ENCODE results near the gene ETV6. TPM values are rescaled to one million over a fixed set of nuclear protein-coding genes. Genes with fewer than 3 reads are reported as not detected.

Gene ETV6
- total RNA-seq, result 5.1 and 5.7 TPM in 2 replicates

DNA sequence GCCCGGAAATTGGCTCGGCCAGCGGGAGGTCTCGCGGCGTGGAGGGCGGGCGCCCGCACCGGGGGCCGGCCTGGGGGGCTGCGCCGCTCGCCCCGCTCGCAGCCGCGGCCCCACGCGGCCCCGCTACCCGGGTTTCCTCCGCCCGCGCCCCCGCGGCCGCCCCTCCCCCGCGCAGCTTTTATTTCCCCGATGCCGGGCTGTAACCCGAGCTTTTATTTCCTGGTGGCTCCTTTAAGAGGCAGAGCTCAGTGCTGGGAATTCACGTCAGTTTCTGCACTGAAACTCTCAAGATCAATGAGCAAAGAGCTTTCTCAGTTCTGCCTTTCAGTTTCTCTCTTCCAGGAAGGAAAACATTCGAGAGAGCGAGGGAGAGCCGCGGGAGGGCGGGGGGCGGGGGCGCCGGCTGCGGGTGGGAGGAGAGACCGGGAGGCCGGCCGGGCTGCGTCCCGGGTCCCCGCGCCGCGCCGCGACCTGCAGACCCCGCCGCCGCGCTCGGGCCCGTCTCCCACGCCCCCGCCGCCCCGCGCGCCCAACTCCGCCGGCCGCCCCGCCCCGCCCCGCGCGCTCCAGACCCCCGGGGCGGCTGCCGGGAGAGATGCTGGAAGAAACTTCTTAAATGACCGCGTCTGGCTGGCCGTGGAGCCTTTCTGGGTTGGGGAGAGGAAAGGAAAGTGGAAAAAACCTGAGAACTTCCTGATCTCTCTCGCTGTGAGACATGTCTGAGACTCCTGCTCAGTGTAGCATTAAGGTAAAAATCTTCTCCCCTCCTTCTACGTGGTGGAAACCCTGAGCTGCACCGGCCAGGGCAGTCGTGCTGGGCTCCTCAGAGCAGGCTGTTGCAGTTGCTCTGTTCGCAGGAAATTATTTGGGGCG is at the start of gene ETV6:
TSS of gene ETV6 (plus strand) at position 262 of the 873 bp plus-strand sequence. CDS start at position 716, 454 bp downstream.

